Lung (tissue), 12 donors: ENCODE measurements around the gene LAMC3. TPM values are rescaled to one million over a fixed set of nuclear protein-coding genes. Genes with fewer than 3 reads are reported as not detected.
"Not testable (repeated sequence)": the region's sequence is repeated elsewhere in the genome, so short reads cannot be mapped to it uniquely, and the experiment has no call there.

Experiments used
- ATAC-seq: fragments of 200-7000 bp; cut with Tn5 transposase; one replicate; pipeline ENCODE4 v1.9.1; 2020; ENCODE audit warnings: moderate number of reproducible peaks; ENCODE audit not compliant: insufficient read depth, low FRiP score
- DNase-seq, 3 donors: peaks; one replicate each; pipeline ENCODE4 v3.0.0-alpha.2; 2013 to 2017
- H3K27ac ChIP-seq, 2 donors: one replicate each; pipeline ENCODE4 v1.5.1; 2013; ENCODE audit warnings: mild to moderate bottlenecking in 2 of 2, moderate library complexity in 2 of 2, control low read depth in 1 of 2, inconsistent platforms in 1 of 2, low read depth in 1 of 2, low read length in 1 of 2
- H3K27me3 ChIP-seq, 3 donors: one replicate each; pipeline ENCODE4 v1.5.1; 2013; ENCODE audit warnings: low read length in 2 of 3; ENCODE audit not compliant: control insufficient read depth in 3 of 3, insufficient read depth in 3 of 3
- H3K36me3 ChIP-seq, 4 donors: one replicate each; pipeline ENCODE4 v1.5.1; 2013; ENCODE audit warnings: low read length in 4 of 4, mild to moderate bottlenecking in 1 of 4, moderate library complexity in 1 of 4; ENCODE audit not compliant: control insufficient read depth in 4 of 4, insufficient read depth in 4 of 4
- H3K4me1 ChIP-seq, 5 donors: one replicate each; pipeline ENCODE4 v1.5.1; 2013; ENCODE audit warnings: low read length in 5 of 5, mild to moderate bottlenecking in 2 of 5, moderate library complexity in 1 of 5; ENCODE audit not compliant: control insufficient read depth in 5 of 5, insufficient read depth in 5 of 5
- H3K4me3 ChIP-seq: one replicate; pipeline ENCODE4 v1.5.1; 2013; ENCODE audit warnings: mild to moderate bottlenecking, control low read depth, moderate library complexity
- H3K9ac ChIP-seq, 2 donors: one replicate each; pipeline ENCODE4 v1.5.1; 2013; ENCODE audit warnings: low read length in 2 of 2, control low read depth in 1 of 2; ENCODE audit not compliant: insufficient read depth in 1 of 2
- H3K9me3 ChIP-seq, 4 donors: one replicate each; pipeline ENCODE4 v1.5.1; 2013; ENCODE audit warnings: low read length in 3 of 4, mild to moderate bottlenecking in 1 of 4, moderate library complexity in 1 of 4; ENCODE audit not compliant: control insufficient read depth in 4 of 4, insufficient read depth in 3 of 4
- WGBS, 2 donors: extraction: QIAGEN DNeasy Blood & Tissue Kit; methylation state at CpG; one replicate each; pipeline ENCODE4 v1.1.7; 2013; 5-methylcytosine and 5-hydroxymethylcytosine counted together
- polyA plus RNA-seq, 2 donors: library from polyadenylated mRNA; stranded (reverse); fragments of 200-250 nt; gene quantifications; one replicate each; pipeline ENCODE4 v1.2.1, GENCODE V29; 2013
- total RNA-seq, 2 donors: library from RNA; depleted of rRNA in 1 of 2; stranded (reverse); fragments of >200 nt in 1 of 2; gene quantifications; one replicate each; pipeline ENCODE4 v1.2.1, GENCODE V29; 2014 to 2021
- TF ChIP-seq, protein P1 (sequence below): IDR thresholded peaks from 2 replicates; pipeline ENCODE4 v1.5.1; 2012; ENCODE audit warnings: mild to moderate bottlenecking; ENCODE audit errors: control extremely low read depth, extremely low read depth
- donor health status: control.
- donor health status: control.
- donor health status: Bipolar disorder and iron deficiency.
- donor health status: healthy.
- donor health status: DM: yes; HTN: yes; CAD: no.

The LAMC3 gene
- total and polyA plus RNA-seq, 4 donors = 10.5 to 24.3 (median 14.1) TPM

DNA sequence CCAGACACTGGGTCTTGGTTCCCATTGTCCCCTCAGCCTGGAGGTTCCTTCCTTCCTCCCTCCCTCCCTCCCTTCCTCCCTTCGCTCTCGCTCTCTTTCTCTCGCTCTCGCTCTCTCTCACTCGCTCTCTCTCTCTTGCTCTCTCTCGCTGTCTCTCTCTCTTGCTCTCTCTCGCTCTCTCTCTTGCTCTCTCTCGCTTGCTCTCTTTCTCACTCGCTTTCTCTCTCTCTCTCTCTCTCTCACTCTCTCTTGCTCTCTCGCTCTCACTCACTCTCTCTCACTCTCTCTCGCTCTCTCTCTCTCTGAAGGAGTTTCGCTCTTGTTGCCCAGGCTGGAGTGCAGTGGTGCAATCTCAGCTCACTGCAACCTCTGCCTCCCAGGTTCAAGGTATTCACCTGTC lies 23.4 kb downstream of the LAMC3 start:
- Histone ChIP-seq H3K27me3 (no peaks in the 10 kb centered on the region), H3K36me3 (no peaks in the 10 kb centered on the region), H3K4me3 (no peak overlapping the region), H3K9me3 (peaks cover 0 to 2% (median 0%) of the 10 kb centered on the region in 4 donors), H3K4me1 (peaks cover 0 to 13% (median 0%) of the 10 kb centered on the region in 5 donors), H3K27ac (no peak overlapping the region), H3K9ac (no peak overlapping the region)
- DNase-seq (no peak), ATAC-seq (no peak)
- 80 to 85% methylated on average over 12 of the region's 12 CpGs for WGBS, 2 donors
- TF ChIP-seq, protein P1, sequence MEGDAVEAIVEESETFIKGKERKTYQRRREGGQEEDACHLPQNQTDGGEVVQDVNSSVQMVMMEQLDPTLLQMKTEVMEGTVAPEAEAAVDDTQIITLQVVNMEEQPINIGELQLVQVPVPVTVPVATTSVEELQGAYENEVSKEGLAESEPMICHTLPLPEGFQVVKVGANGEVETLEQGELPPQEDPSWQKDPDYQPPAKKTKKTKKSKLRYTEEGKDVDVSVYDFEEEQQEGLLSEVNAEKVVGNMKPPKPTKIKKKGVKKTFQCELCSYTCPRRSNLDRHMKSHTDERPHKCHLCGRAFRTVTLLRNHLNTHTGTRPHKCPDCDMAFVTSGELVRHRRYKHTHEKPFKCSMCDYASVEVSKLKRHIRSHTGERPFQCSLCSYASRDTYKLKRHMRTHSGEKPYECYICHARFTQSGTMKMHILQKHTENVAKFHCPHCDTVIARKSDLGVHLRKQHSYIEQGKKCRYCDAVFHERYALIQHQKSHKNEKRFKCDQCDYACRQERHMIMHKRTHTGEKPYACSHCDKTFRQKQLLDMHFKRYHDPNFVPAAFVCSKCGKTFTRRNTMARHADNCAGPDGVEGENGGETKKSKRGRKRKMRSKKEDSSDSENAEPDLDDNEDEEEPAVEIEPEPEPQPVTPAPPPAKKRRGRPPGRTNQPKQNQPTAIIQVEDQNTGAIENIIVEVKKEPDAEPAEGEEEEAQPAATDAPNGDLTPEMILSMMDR = no peak

- Histone ChIP-seq H3K27me3 (no peaks in the 10 kb centered on the region), H3K9ac (no peak overlapping the region), H3K4me3 (no peak overlapping the region), H3K4me1 (peaks cover 0 to 23% (median 0%) of the 10 kb centered on the region in 5 donors), H3K9me3 (peaks cover 0 to 2% (median 0%) of the 10 kb centered on the region in 4 donors), H3K27ac (no peak overlapping the region), H3K36me3 (no peaks in the 10 kb centered on the region)
- WGBS, 2 donors = 76% methylated on average over 27 of the region's 27 CpGs
- ATAC-seq (no peak), DNase-seq (no peak)
- TF ChIP-seq, protein P1 = no peak
Observed at GRCh38 chr9:131033269-131034224, 24.6 kb downstream of the LAMC3 start.

DNA sequence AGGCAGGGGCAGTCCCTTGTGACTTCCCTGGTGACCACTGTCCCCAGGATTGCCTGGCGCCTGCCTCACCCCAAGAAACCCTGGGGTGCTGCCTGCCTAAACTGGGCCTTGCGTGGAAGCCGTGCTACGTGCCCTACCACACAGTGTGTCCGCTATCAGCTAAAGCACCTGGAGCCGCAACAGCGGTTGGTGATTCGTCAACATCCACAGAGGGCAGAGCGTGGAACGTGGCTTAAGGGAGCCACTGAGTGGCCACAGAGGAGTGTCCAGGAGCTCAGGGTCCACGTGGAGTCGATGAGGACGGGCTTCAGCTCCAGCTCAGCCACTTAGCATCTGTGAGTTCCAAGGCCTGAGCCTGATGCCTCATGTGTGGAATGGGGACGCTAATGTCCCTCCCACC lies 25.3 kb downstream of the LAMC3 start:
- WGBS, 2 donors = 91 to 94% methylated on average over 14 of the region's 14 CpGs
- no peaks in the 10 kb centered on the region for H3K27me3 ChIP-seq
- no peak overlapping the region for H3K4me3 ChIP-seq
- peaks cover 0 to 2% (median 0%) of the 10 kb centered on the region in 4 donors for H3K9me3 ChIP-seq
- peaks cover 0 to 23% (median 0%) of the 10 kb centered on the region in 5 donors for H3K4me1 ChIP-seq
- H3K36me3 ChIP-seq = no peaks in the 10 kb centered on the region
- no peak for ATAC-seq
- TF ChIP-seq, protein P1 = no peak
- H3K9ac ChIP-seq = no peak overlapping the region
- no peak for DNase-seq
- no peak overlapping the region for H3K27ac ChIP-seq

DNA sequence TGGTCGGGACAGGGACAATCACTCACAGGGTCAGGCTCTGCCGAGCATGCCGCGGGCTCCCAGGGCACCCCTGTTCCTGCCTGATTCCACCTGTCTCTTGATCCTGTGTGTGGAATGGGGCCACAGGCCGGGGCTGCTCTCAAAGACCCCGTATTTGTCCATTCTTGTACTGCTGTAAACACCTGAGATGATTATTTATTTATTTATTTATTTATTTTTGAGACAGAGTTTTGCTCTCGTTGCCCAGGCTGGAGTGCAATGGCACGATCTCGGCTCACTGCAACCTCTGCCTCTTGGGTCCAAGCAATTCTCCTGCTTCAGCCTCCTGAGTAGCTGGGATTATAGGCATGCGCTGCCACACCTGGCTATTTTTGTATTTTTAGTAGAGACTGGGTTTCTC lies 25.8 kb downstream of the LAMC3 start:
- DNase-seq, ATAC-seq, H3K27me3 ChIP-seq, H3K4me3 ChIP-seq, H3K27ac ChIP-seq, H3K36me3 ChIP-seq, H3K9ac ChIP-seq, H3K9me3 ChIP-seq: not testable (repeated sequence)
- 91 to 96% methylated on average over 10 of the region's 10 CpGs for WGBS, 2 donors
- H3K4me1 ChIP-seq = peaks cover 0 to 23% (median 0%) of the 10 kb centered on the region in 5 donors
